Measurements from ENCODE around the gene CNBD2. TPM values are rescaled to one million over a fixed set of nuclear protein-coding genes. Genes with fewer than 3 reads are reported as not detected.

Gene CNBD2
- polyA plus RNA-seq, 1 donor from 2014 or later, result 9.5 TPM

DNA sequence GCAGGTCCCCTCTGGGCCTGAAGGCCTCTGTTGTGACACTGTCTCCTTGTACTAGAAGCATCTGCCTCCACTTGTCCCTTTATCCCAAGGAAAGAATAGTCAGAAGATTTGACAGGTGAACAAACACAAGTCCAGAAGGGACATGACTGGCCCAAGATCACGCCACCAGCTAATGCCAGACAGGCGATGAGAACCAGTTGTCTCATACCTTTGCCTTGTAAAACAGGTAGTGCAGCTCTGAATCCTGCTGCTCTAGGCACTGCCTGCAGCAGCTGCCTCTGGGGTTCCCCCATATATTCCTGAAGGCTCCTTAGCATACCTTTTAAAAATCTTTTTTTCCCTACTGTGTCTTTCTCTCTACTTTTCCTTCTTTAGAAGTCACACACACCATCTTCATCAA lies 39.1 kb upstream of the CNBD2 start:
- H3K36me3 ChIP-seq (ENCODE audit: insufficient read depth, low read length), result no peaks in the 10 kb centered on the region
- no peaks in the 10 kb centered on the region for H4K20me1 ChIP-seq (ENCODE audit: insufficient read depth)
- no peaks in the 10 kb centered on the region for H3F3A ChIP-seq (ENCODE audit: insufficient read depth, low read length, poor library complexity, severe bottlenecking)
- no peak overlapping the region for H3K4me3 ChIP-seq (ENCODE audit: low read length)
- H3K9me2 ChIP-seq (ENCODE audit: insufficient read depth, low read length), result no peaks in the 10 kb centered on the region
- H3K27me3 ChIP-seq (ENCODE audit: insufficient read depth, low read depth, low read length), result no peaks in the 10 kb centered on the region
- TF ChIP-seq, protein P1, sequence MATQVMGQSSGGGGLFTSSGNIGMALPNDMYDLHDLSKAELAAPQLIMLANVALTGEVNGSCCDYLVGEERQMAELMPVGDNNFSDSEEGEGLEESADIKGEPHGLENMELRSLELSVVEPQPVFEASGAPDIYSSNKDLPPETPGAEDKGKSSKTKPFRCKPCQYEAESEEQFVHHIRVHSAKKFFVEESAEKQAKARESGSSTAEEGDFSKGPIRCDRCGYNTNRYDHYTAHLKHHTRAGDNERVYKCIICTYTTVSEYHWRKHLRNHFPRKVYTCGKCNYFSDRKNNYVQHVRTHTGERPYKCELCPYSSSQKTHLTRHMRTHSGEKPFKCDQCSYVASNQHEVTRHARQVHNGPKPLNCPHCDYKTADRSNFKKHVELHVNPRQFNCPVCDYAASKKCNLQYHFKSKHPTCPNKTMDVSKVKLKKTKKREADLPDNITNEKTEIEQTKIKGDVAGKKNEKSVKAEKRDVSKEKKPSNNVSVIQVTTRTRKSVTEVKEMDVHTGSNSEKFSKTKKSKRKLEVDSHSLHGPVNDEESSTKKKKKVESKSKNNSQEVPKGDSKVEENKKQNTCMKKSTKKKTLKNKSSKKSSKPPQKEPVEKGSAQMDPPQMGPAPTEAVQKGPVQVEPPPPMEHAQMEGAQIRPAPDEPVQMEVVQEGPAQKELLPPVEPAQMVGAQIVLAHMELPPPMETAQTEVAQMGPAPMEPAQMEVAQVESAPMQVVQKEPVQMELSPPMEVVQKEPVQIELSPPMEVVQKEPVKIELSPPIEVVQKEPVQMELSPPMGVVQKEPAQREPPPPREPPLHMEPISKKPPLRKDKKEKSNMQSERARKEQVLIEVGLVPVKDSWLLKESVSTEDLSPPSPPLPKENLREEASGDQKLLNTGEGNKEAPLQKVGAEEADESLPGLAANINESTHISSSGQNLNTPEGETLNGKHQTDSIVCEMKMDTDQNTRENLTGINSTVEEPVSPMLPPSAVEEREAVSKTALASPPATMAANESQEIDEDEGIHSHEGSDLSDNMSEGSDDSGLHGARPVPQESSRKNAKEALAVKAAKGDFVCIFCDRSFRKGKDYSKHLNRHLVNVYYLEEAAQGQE (IDR thresholded peaks at IDR 0.05; ENCODE audit: borderline replicate concordance), result no peak
- TF ChIP-seq CTCF (IDR thresholded peaks at IDR 0.05; ENCODE audit: poor library complexity, severe bottlenecking), result no peak
- H3K9ac ChIP-seq (ENCODE audit: low read length), result no peak overlapping the region
- no peak overlapping the region for H3K27ac ChIP-seq (ENCODE audit: low read length)
- H3K79me2 ChIP-seq (replicated peaks; ENCODE audit: insufficient read depth, low read length), result no peaks in the 10 kb centered on the region
- H2AFZ ChIP-seq (ENCODE audit: low read depth, low read length), result no peak overlapping the region
- no peaks in the 10 kb centered on the region for H3K9me3 ChIP-seq (ENCODE audit: low read length)
- H3K4me2 ChIP-seq (ENCODE audit: low read length), result no peak overlapping the region

GRCh38 chr20:35934050-35934449 lies 34.3 kb upstream of the CNBD2 start:
- no peak overlapping the region for H3K27ac ChIP-seq (ENCODE audit: low read length)
- no peaks in the 10 kb centered on the region for H3K36me3 ChIP-seq (ENCODE audit: insufficient read depth, low read length)
- no peak overlapping the region for H3K4me2 ChIP-seq (ENCODE audit: low read length)

More at GRCh38 chr20:35934050-35934449, 34.3 kb upstream of the CNBD2 start:
- Histone ChIP-seq H3K79me2 (replicated peaks; ENCODE audit: insufficient read depth, low read length) (no peaks in the 10 kb centered on the region), H3F3A (ENCODE audit: insufficient read depth, low read length, poor library complexity, severe bottlenecking) (no peaks in the 10 kb centered on the region), H3K4me3 (ENCODE audit: low read length) (no peak overlapping the region), H3K27me3 (ENCODE audit: insufficient read depth, low read depth, low read length) (no peaks in the 10 kb centered on the region), H2AFZ (ENCODE audit: low read depth, low read length) (no peak overlapping the region), H3K9ac (ENCODE audit: low read length) (no peak overlapping the region), H4K20me1 (ENCODE audit: insufficient read depth) (no peaks in the 10 kb centered on the region), H3K9me3 (ENCODE audit: low read length) (no peaks in the 10 kb centered on the region), H3K9me2 (ENCODE audit: insufficient read depth, low read length) (no peaks in the 10 kb centered on the region)
- TF ChIP-seq SMC3 (conservative IDR thresholded peaks at IDR 0.05; ENCODE audit: poor library complexity), result no peak
- TF ChIP-seq, protein P1 (IDR thresholded peaks at IDR 0.05; ENCODE audit: borderline replicate concordance), result no peak
- no peak for TF ChIP-seq EP300 (conservative IDR thresholded peaks at IDR 0.05; ENCODE audit: poor library complexity, severe bottlenecking)
- TF ChIP-seq MXI1 (conservative IDR thresholded peaks at IDR 0.05; ENCODE audit: poor library complexity, severe bottlenecking), result no peak
- TF ChIP-seq EZH2 (IDR thresholded peaks at IDR 0.05; ENCODE audit: borderline replicate concordance, insufficient read depth, low read length, poor library complexity, severe bottlenecking), result no peak
- TF ChIP-seq TAF1 (IDR thresholded peaks at IDR 0.05; ENCODE audit: low read depth), result no peak
- no peak for TF ChIP-seq RAD21 (conservative IDR thresholded peaks at IDR 0.05)
- no peak for TF ChIP-seq CTCF (IDR thresholded peaks at IDR 0.05; ENCODE audit: poor library complexity, severe bottlenecking)
- TF ChIP-seq POLR2AphosphoS5 (IDR thresholded peaks at IDR 0.05), result no peak

Data from neural cell (in vitro differentiated cells).